ENCODE measurements around the gene ATOH7.
"Not testable (repeated sequence)": the region's sequence is repeated elsewhere in the genome, so short reads cannot be mapped to it uniquely, and the experiment has no call there.

Gene ATOH7

DNA sequence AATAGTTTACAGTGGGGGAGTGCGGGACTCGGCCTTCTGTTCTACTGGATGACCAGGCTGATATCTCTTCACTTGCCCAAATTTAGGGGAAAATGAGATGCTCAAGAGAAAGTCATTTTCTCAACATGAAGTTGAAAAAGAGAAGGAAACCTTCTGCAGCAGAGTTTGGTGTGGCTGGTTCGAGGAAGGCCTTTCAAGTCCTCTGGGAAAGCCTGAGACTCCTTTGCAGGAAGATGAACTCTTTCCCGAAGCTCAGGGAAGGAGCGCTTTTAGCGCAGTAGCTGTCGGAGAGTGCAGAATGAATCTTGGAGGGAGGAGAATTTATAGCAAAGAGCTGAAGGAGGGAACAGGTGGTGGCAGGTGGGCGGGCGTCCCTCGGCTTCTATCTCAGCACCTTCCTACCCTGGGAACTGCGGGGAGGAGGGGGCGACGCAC is at the start of gene ATOH7:
Gene ATOH7, minus strand, starts transcription at position 297 of the 435 bp plus-strand sequence. CDS start 436 bp downstream, outside the sequence.
- no peak for FAIRE-seq

DNA sequence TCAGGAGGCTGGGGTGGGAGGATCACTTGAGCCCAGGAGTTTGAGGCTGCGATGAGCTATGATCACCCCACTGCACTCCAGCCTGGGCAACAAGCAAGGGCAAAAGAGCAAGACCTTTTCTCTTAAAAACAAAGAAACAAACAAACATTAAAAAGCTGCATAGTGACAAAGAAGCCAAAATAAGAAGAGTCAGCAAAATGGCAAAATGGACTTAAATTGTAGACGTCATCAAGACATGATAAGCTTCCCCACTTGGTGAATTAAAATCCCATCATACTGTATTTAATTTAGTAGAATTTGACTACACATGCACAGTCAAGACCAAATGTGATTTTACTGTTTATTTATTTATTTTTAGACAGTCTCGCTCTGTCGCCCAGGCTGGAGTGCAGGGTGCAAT is 48.8 kb upstream of the ATOH7 start:
- no peak for FAIRE-seq

DNA sequence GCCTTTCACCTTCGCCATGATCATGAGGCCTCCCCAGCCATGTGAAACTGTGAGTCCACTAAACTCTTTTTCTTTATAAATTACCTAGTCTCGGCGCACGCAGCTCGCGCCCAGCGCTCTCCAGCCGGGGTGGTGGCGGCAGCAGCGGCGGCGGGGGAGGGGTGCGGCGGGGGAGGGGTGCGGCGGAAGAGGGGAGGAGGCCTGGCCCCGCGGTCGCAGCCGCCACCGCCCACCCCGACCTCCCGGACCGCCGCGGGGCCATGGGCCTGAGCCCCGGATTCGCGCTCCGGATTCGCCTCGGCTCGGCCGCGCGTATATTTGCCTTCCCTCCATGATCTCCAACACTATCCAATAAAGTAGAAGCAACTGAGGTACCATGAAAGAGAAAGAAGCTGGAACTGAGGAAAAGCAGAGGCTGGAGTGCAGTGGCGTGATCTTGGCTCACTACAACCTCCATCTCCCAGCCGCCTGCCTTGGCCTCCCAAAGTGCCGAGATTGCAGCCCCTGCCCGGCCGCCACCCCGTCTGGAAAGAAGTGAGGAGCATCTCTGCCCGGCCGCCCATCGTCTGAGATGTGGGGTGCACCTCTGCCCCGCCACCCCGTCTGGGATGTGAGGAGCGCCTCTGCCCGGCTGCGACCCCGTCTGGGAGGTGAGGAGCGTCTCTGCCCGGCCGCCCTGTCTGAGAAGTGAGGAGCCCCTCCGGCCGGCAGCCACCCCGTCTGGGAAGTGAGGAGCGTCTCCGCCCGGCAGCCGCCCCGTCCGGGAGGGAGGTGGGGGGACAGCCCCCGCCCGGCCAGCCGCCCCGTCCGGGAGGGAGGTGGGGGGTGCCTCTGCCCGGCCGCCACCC is 47.2 kb upstream of the ATOH7 start:
- not testable (repeated sequence) for FAIRE-seq

DNA sequence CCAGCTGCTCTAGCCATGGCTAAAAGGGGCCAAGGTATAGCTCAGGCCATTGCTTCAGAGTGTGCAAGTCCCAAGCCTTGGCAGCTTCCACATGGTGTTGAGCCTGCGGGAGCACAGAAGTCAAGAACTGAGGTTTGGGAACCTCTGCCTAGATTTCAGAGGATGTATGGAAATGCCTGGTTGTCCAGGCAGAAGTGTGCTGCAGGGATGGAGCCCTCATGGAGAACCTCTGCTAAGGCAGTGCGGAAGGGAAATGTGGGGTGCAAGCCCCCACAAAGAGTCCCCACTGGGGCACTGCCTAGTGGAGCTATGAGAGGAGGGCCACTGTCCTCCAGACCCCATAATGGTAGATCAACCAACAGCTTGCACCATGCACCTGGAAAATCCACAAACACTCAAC is 45.9 kb upstream of the ATOH7 start:
- FAIRE-seq: not testable (repeated sequence)

DNA sequence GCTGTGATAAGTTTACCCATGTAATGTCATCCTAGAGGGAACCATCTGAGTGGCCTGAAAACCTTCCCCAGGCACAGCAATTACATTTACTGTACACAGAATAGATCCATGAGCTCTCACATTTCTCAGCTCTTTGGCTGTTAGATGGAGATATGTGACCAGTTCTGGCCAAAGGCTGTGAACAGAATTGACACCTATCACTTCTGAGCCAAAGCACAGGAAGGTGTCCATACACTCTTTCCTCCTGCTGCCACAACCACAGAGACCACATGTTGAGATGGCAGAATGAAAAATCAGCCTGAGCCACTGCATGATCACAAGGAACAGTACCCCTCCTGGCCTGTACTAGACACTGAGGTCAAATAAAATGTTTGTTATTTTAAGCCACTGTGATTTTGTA is 44.3 kb upstream of the ATOH7 start:
- no peak for FAIRE-seq

DNA sequence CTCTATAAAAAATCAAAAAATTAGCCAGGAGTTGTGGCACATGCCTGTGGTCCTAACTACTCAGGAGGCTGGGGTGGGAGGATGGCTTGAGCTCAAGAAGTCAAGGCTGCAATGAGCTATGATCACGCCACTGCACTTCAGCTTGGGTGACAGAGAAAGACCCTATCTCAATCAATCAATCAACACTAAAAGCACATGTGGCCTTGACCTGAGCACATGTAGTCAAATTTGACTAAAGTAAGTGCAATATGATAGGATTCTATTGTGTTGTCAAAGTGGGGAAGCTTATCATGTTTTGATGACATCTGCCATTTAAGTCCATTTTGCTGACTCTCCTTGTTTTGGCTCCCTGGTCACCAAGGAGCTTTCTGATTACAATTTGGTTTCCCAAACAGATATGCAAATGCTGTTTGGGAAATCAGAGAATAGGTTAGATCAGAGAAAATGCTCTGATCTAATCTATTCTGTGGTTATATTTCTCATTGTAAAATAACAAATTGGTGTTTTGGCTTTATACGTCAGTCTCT is 43.8 kb upstream of the ATOH7 start:
- no peak for FAIRE-seq

DNA sequence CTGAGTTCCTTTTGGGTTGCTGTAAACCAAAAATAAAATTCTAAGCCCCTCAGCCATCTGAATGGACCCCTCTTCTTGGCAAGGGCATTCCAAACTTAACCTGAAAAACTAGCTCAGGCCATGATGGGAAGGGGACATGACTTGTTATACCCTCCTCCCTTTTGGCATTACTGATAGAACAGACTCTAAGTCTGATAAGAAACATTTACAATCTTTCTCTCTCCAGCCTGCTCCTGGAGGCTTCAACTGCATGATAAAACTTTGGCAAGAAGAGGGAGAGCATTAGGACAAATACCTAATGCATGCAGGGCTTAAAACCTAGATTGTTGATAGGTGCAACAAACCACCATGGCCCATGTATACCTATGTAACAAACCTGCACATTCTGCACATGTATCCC is 40.9 kb upstream of the ATOH7 start:
- FAIRE-seq: no peak

DNA sequence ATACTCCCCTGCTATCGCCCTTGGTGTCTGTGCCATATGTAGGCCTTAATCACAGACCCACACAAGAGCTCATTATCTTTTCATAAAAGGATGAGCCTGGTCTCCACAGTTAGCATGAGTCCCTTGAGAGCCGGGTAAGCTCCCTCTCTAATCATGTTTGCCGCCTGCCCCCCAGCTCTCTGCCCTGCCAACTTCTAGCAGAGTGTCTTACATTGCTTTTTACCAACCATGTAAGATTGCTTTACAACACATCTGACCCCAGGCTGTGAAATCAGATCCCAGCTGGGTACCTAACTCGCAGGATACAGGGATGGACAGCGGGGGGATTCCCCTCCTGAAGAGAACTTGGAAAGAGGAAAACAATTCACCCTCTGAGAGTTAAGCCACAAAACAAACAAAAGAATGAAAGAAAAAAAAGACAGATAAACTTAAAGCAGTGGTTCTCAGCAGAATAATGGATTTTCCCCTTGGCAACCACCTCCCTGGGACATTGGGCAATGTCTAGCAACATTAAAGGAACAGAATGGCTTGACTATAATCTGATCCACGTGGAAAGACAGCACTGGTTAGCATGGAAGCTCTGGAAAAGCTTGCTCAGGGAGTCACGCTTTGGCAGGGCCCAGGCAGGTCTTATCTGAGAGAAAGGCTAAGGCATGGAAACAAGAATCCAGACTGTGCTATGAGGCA is 39.4 kb upstream of the ATOH7 start:
- no peak for FAIRE-seq

DNA sequence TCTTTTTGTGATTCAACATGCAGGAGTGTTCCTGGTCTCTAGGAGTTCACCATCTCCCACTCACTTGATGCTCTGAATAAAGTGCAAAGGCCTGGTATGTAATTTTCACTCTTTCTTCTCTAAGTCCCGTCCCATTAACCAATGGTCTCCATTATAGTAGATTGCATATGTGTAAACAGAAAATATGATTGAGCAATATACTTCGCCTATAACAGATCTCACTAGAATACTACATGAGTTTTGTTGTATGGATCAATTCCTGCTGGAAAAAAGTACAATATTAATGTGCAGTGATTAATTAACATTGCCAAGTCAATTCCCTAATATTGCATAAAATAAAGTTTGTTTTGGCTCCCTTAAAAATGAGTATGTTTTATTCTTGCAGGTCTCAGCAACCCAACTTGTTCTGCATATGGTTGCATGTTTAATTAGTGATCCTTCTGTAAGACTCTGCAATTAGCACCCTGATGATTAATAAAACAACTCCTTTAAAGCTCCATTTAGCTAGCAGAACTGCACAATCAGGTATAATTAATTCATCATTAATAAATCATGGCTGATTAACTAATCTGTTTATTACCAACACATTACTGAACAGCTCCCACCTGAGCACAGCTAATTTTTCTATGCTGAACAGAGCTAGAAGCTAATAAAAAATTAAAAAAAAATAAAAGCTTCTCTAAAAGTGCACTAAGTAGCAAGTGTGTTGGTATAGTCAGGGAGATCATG is 37.8 kb upstream of the ATOH7 start:
- no peak for FAIRE-seq

DNA sequence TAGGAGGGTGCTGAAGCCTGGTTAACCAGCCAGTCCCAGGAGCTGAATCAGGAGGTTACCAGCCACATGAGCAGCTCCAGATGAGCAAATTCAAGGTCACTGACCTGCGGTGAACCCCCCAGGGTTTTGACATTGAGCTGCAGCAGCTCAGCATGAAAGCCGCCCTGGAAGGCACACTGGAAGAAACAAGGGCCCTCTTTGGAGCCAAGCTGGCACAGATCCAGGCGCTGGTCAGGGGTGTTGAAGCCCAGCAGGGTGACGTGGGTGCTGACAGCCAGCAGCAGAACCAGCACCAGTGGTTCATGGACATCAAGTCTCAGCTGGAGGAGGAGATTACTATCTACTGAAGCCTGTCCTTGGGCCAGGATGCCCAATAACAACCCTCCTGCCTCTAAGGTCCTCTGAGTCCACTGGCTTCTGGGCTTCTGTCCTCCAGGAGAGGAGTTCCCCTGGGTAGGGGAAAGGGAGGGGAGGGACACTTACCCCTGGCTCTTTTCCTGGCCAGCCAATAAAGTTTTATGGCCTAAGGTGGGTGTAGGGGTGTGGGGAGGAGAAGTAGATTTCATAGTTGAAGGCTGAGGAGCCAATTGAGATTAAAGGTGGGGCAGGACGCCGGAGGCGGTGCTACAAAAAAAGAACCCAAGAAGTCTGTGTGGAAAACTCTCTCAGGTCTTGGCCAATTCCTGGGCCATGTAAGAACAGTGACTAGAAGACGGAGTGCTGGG is 29.4 kb upstream of the ATOH7 start:
- FAIRE-seq: no peak

DNA sequence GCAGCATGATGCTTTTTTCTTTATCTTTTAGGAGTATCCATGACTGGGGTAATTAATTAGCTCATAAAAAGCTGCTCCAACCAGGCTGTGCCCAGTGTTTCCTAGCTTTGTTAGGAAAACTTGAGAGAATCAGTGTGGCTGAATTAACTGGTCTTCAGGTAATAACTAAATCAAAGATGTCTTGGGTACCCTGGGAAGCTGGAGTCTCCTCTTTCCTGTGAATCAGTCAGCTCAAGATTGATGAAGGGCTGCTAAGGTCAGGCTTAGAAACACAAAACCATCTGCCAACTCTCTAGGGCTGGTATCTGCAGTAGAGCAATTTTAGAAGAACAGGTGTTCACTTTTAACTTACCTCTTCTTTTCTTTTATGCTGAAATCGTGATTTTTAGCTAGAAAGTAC is 21.4 kb upstream of the ATOH7 start:
- FAIRE-seq: no peak

DNA sequence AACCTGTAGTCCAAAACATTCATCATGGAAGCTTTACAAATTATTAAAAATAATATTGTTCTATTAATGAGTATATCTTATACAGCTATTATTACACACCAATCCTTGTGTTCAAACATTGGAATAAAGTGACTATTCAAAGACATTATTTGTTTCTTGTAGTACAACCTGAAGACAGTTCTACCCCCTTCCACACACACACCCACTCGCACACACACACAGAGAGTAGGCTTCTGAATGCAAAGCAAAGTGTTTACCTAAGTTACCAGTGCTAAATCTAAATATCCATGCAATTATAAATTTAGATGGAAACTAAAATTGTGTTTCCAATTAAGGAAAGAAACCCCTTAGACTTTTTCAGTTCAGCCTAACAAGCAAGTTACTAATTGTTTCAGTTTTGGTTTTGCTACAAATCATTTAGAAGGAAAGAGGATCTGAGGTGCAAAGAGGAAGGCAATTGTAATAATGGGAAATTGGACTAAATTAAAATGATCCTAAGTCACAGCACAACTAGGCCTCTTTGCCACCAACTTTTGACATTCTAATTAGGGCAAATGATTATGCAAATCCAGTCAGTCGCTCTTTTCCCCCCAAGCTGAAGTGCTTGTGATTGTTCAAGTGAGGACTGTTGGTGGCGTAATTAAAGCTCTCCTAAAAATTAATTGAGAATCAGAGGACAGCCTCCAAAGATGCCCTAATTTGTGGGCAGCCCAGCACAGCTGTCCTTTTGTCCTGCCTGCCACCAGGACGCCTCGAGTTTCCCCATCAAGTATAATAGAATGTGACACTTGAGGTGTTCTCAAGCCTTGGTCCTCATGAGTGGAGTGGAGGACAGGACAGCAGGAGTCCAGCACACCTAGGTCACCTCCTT is 19.9 kb upstream of the ATOH7 start:
- no peak for FAIRE-seq

DNA sequence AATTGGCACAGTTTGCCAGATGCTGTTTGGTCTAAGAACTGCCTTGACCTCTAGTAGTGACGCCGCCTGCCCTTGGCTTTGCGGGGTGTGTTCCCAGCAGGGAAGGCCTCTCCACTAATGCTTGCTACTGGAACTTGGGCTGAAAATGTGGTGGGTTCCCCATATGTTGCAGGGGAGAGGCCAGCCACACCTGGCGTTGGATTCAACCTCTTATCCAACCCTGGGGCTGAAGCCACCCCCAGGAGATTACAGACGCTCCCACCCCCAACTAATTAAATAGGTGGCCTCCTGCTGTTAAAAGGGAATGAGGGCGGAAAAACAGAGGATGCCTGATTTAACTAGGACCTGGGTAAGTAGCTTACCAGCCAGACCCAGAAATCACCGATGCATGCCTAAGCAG is 19.2 kb upstream of the ATOH7 start:
- no peak for FAIRE-seq

DNA sequence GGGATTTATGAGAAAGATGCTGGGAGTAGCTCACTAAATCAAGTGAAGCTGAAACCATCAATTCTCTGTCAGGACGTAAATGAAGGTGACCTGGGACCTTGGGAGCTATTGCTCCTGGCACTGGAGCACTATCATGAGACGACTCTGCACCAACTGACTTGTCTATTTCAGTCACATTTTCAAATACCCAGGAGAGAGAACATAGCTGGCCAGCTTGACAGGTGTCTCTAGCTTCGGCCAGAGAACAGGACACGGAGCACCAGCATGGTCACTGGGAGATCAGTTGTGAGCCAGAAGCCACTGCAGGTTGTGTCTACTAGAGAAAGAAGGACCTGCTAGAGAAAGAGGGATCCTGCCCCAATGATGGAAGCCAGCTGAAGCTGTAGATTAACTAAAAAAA is 17.4 kb upstream of the ATOH7 start:
- no peak for FAIRE-seq

DNA sequence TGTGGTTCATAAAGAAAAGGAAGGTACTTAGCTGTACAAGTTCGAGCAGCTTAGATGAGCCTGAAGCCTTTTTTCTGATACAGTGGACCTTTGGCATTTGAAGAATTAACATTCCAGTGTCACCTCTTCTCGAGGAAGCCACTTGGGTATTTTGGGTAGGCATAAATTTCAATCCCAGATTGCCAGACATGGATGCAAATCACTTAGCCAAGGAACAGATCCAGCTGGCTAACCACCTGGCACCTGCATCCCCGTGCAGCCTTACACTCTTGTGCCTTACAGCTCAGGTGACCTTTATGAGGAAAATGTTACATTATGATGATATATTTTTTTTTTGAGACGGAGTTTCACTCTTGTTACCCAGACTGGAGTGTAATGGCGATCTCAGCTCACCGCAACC is 16.0 kb upstream of the ATOH7 start:
- no peak for FAIRE-seq

DNA sequence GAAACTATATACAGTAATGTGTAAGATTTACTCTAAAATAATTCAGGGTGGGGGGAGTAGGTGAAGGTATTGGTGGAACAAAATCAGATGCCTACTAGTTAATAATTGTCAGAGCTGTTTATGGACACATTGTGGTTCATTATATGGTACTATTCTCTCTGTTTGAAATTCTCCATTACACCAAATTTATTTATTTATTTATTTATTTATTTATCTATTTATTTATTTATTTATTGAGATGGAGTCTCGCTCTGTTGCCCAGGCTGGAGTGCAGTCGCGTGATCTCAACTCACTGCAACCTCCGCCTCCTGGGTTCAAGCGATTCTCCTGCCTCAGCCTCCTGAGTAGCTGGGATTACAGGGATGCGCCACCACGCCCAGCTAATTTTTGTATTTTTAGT is 14.5 kb upstream of the ATOH7 start:
- not testable (repeated sequence) for FAIRE-seq

DNA sequence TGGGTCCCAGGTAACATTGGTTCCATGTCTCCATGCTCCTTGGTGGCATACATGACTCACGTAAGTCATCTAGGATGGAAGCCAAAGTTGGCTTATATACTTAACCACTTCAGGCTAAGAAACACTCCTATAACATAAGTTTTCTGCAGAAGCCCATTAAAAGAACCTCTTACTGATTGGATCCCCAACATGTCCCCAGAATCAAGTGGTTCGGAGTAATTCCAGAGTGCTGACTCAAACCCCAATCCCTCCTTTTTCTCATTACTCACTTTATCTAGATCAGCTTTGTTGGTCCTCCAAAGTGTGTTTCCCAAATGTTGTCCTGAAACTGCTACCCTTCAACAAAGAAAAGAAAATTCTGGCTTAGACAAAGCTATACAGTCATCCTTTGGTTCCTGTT is 10.1 kb upstream of the ATOH7 start:
- FAIRE-seq: no peak

DNA sequence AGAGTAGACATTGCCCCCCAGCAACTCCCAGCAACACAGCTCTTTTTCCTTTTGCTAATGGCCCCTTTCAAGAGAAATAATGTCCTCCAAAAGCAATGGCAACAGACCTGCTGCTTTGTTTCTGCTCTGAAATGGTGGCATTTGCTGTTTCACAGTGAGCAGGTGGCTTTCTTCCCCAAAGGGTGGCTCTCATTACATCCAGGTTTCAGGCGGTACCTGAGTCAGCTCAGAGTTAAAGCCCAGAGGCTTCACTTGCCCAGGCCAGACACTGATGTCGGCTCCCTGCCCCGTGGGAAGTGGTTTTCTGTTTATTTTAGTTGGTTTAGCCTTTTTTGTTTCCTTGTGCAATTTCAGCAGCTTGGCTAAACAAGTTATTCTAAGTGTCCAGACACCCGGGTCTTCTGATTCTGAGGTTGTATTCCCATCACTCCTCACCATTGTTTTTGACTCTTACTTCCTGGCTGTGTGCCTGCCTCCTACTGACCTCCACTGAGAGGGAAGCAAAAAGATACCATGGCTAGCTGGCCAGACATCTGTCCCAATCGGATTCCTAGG is 7.8 kb upstream of the ATOH7 start:
- FAIRE-seq: no peak

DNA sequence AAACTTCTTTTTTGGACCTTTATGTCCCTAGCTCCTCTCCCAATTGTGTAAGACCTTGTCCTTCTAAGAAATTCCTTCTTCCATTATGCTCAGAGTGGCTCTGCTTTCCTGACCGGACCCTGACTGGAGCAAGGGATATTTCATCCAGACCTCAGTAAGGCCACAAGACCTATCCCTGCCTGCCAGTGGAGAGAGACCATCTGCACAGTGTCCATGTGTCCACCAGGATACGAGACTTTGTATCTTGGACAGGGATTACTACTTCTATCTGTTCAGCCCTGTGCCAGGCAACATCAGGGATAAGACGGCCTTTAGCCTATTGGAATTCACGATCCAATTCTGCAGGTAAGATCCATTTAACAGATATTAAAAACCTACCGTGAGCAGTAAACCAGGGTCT is 7.2 kb upstream of the ATOH7 start:
- no peak for FAIRE-seq

DNA sequence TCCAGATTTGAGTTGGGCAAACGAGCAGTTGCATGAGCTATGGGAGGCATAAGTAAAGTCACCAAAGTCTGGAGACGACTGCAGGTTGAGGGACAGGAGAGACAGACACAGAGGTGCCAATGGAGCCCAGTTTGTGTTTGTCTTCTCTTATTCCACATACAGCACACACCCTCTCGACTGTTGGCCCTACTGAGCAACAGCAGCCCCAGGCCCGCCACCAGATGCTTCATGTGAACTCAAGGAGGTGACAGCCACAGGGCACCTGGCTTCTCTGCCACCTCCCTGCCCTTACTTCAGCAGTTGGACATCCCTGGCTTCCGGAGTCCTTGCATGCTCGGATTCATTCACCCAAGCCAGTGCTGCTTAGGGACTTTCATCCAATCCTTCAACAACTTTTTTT is 6.5 kb upstream of the ATOH7 start:
- no peak for FAIRE-seq

DNA sequence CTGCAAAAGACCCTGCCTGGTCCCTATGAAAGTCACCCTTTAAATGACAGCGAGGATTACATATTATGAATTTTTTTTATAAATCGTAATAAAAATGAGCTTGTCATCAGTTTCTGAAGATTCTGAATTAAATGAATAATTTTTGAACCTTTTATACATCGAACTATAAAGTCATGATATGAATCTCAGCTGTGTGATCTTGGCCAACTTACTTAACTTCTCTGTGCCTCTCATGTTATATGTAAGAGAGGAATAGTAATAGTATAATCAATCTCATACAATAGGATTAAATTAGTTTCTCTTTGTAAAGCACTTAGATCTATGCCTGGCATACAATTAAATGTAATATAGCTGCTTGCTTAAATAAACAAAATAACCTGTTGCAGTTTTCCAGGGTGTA is 5.3 kb upstream of the ATOH7 start:
- FAIRE-seq: no peak
